DND-41 (cell line): ENCODE results near the gene FAM168A.

Source experiments
- ATAC-seq: fragments of 200-7000 bp; cut with Tn5 transposase; 3 replicates; pipeline ENCODE4 v1.9.1; 2021; ENCODE audit warnings: low read depth; ENCODE audit not compliant: insufficient read depth
- DNase-seq: peaks from one replicate; pipeline ENCODE4 v3.0.0-alpha.2; 2020
- H2AFZ ChIP-seq: 2 replicates; pipeline ENCODE4 v1.6.0; 2012; ENCODE audit warnings: low read depth, low read length
- H3K27ac ChIP-seq: 2 replicates; pipeline ENCODE4 v1.5.1; 2012; ENCODE audit warnings: low read length, inconsistent platforms
- H3K27me3 ChIP-seq: fragments of 200-600 bp; sonication (generic); 2 replicates; pipeline ENCODE4 v1.6.0; 2012; ENCODE audit warnings: low read length, mild to moderate bottlenecking, inconsistent platforms; ENCODE audit not compliant: insufficient read depth, poor library complexity
- H3K36me3 ChIP-seq: 2 replicates; pipeline ENCODE4 v1.5.1; 2012; ENCODE audit warnings: low read length, inconsistent platforms; ENCODE audit not compliant: insufficient read depth
- H3K4me1 ChIP-seq: 2 replicates; pipeline ENCODE4 v1.5.1; 2012; ENCODE audit warnings: mild to moderate bottlenecking, low read length; ENCODE audit not compliant: insufficient read depth
- H3K4me2 ChIP-seq: 2 replicates; pipeline ENCODE4 v1.6.0; 2012; ENCODE audit warnings: mild to moderate bottlenecking, moderate library complexity, low read length, inconsistent platforms; ENCODE audit not compliant: insufficient read depth
- H3K4me3 ChIP-seq, 2 experiments: fragments of 200-600 bp in 1 of 2; shearing (Covaris generic) in 1 of 2; 2 replicates each; pipeline ENCODE4 v1.5.1; 2012 to 2016; ENCODE audit warnings: inconsistent platforms in 2 of 2, low read length in 2 of 2, mild to moderate bottlenecking in 2 of 2, low read depth in 1 of 2, moderate library complexity in 1 of 2
- H3K79me2 ChIP-seq: 2 replicates; pipeline ENCODE4 v1.6.0; 2012; ENCODE audit warnings: low read length, inconsistent platforms; ENCODE audit not compliant: insufficient read depth
- H3K9ac ChIP-seq: 2 replicates; pipeline ENCODE4 v1.6.0; 2012; ENCODE audit warnings: low read depth, mild to moderate bottlenecking, inconsistent platforms, low read length, moderate library complexity
- H3K9me3 ChIP-seq: 2 replicates; pipeline ENCODE4 v1.5.1; 2012; ENCODE audit warnings: low read length, moderate library complexity, mild to moderate bottlenecking, inconsistent platforms; ENCODE audit not compliant: insufficient read depth, severe bottlenecking
- H4K20me1 ChIP-seq: 2 replicates; pipeline ENCODE4 v1.6.0; 2012; ENCODE audit warnings: low read length; ENCODE audit not compliant: insufficient read depth
- CTCF ChIP-seq: IDR thresholded peaks from 2 replicates; pipeline ENCODE4 v1.5.1; 2012; ENCODE audit warnings: borderline replicate concordance, low read length, moderate library complexity, mild to moderate bottlenecking; ENCODE audit not compliant: poor library complexity, severe bottlenecking; ENCODE audit errors: extremely low read depth
- EZH2 ChIP-seq: IDR thresholded peaks from 3 replicates; pipeline ENCODE4 v1.6.1; 2012; ENCODE audit warnings: borderline replicate concordance, low read depth, mild to moderate bottlenecking, moderate library complexity, low read length, inconsistent platforms; ENCODE audit not compliant: severe bottlenecking

The FAM168A gene

GRCh38 chr11:73592640-73593039, 5.3 kb downstream of the FAM168A start:
- Histone ChIP-seq H3K9me3 (no peaks in the 10 kb centered on the region), H3K4me2 (no peak overlapping the region), H3K36me3 (no peaks in the 10 kb centered on the region), H2AFZ (no peak overlapping the region), H3K79me2 (peaks cover 93% of the 10 kb centered on the region), H3K27me3 (no peaks in the 10 kb centered on the region), H3K4me1 (peaks cover 25% of the 10 kb centered on the region), H4K20me1 (0 out of 2 replicates have a peak, but pooled peaks cover 4% of the 10 kb centered on the region), H3K4me3 (no peak overlapping the region), H3K9ac (no peak overlapping the region), H3K27ac (no peak overlapping the region)
- TF ChIP-seq EZH2, result no peak
- no peak for TF ChIP-seq CTCF
- no peak for DNase-seq
- ATAC-seq, result no peak

GRCh38 chr11:73591743-73592142, 6.2 kb downstream of the FAM168A start:
- 0 out of 2 replicates have a peak, but pooled peaks cover 4% of the 10 kb centered on the region for H4K20me1 ChIP-seq
- H3K4me3 ChIP-seq, result no peak overlapping the region
- no peaks in the 10 kb centered on the region for H3K36me3 ChIP-seq
- no peak for DNase-seq
- peaks cover 18% of the 10 kb centered on the region for H3K4me1 ChIP-seq
- H3K27me3 ChIP-seq, result no peaks in the 10 kb centered on the region
- no peak for ATAC-seq
- no peak for TF ChIP-seq EZH2
- no peak for TF ChIP-seq CTCF
- no peak overlapping the region for H3K9ac ChIP-seq
- no peak overlapping the region for H3K27ac ChIP-seq
- H3K9me3 ChIP-seq, result no peaks in the 10 kb centered on the region
- no peak overlapping the region for H2AFZ ChIP-seq
- no peak overlapping the region for H3K4me2 ChIP-seq
- peaks cover 90% of the 10 kb centered on the region for H3K79me2 ChIP-seq

- DNase-seq (no peak), ATAC-seq (no peak)
- Histone ChIP-seq H3K9me3 (no peaks in the 10 kb centered on the region), H2AFZ (no peak overlapping the region), H3K27ac (no peak overlapping the region), H3K4me2 (no peak overlapping the region), H3K27me3 (no peaks in the 10 kb centered on the region), H4K20me1 (peaks cover 4% of the 10 kb centered on the region; the same call in 1 of the 2 replicates), H3K9ac (no peak overlapping the region), H3K4me1 (peaks cover 11% of the 10 kb centered on the region), H3K79me2 (peaks cover 89% of the 10 kb centered on the region), H3K4me3 (no peak overlapping the region), H3K36me3 (no peaks in the 10 kb centered on the region)
- TF ChIP-seq CTCF (no peak), EZH2 (no peak)
These were observed 6.9 kb downstream of the FAM168A start for GRCh38 chr11:73590991-73591390.

- H3K9me3 ChIP-seq, result no peaks in the 10 kb centered on the region
- H3K27ac ChIP-seq, result no peak overlapping the region
- no peak for TF ChIP-seq CTCF
- H3K4me3 ChIP-seq, result no peak overlapping the region
- ATAC-seq (no peak), DNase-seq (no peak)
- H3K4me1 ChIP-seq, result no peaks in the 10 kb centered on the region
- no peaks in the 10 kb centered on the region for H3K36me3 ChIP-seq
- no peak overlapping the region for H2AFZ ChIP-seq
- peaks cover 4% of the 10 kb centered on the region; the same call in 1 of the 2 replicates for H4K20me1 ChIP-seq
- H3K27me3 ChIP-seq, result no peaks in the 10 kb centered on the region
- H3K4me2 ChIP-seq, result no peak overlapping the region
- H3K79me2 ChIP-seq, result peaks cover 79% of the 10 kb centered on the region
- no peak overlapping the region for H3K9ac ChIP-seq
These were observed 11.1 kb downstream of the FAM168A start for GRCh38 chr11:73586791-73587190.
